Lower leg skin (tissue), 3 donors: Measurements from ENCODE around the gene HRH3.

Source experiments
- CTCF ChIP-seq, 3 donors: fragments of 450-650 bp; IDR thresholded peaks; one replicate each; pipeline ENCODE4 v1.5.1; 2016; ENCODE audit warnings: antibody characterized with exemption in 3 of 3, mild to moderate bottlenecking in 3 of 3, moderate library complexity in 2 of 3
- POLR2A ChIP-seq, 2 donors: fragments of 450-650 bp; IDR thresholded peaks; one replicate each; pipeline ENCODE4 v1.6.1; 2016 to 2017; ENCODE audit warnings: antibody characterized with exemption in 2 of 2, mild to moderate bottlenecking in 1 of 2, moderate library complexity in 1 of 2

GRCh38 chr20:62232770-62233645 lies 12.9 kb upstream of the HRH3 start:
- TF ChIP-seq POLR2A (IDR thresholded peaks at IDR 0.05) (no peak), CTCF (IDR thresholded peaks at IDR 0.05) (no peak)
